VCaP (cell line): Measurements from ENCODE around the gene NCAPG2.

Experiments
- H3K27ac ChIP-seq: fragments of 450-650 bp; 2 replicates; pipeline ENCODE4 v1.5.1; 2017
- TF ChIP-seq, protein P1 (sequence below): fragments of 450-650 bp; conservative IDR thresholded peaks from 2 replicates; pipeline ENCODE4 v1.5.1; 2017; ENCODE audit warnings: mild to moderate bottlenecking, moderate library complexity

NCAPG2 gene

DNA sequence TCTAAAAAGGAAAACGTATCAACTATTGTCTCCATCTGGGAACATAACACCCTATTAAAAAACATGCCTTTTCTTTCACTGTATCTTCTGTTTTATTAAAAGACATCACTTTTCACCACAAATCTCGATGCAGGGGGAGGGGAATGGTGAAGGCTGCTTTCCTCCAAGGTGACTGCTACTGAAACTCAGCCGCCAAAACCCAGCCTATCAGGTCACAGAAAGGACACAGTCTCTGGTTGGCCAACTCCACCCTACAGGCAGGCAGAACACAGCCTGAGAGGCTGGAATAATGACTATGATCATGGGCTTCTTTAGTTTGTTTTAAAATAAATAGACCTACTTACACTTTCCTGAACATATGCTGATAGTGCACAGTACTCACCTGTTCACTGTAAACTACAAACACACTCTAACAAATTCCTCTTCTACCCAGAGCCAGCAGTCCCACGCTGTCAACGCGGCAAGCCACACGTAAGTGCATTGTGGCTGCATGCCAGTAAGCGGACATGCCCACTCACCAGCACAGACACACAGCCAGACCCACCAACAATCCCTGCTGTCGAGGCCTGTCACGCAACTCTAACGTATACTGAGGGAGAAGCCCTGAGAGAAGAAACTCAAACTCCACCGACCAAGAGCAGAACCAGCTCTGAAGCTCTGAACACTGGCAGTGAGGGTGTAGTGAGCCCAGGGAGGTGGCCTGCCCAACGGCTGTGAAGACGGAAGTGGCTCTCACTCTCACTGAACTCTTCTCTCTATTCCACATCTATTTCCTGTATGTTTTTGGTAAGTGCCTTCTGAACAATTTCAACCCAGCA is 41.8 kb downstream of the NCAPG2 start:
- no peak overlapping the region for H3K27ac ChIP-seq
- TF ChIP-seq, protein P1, sequence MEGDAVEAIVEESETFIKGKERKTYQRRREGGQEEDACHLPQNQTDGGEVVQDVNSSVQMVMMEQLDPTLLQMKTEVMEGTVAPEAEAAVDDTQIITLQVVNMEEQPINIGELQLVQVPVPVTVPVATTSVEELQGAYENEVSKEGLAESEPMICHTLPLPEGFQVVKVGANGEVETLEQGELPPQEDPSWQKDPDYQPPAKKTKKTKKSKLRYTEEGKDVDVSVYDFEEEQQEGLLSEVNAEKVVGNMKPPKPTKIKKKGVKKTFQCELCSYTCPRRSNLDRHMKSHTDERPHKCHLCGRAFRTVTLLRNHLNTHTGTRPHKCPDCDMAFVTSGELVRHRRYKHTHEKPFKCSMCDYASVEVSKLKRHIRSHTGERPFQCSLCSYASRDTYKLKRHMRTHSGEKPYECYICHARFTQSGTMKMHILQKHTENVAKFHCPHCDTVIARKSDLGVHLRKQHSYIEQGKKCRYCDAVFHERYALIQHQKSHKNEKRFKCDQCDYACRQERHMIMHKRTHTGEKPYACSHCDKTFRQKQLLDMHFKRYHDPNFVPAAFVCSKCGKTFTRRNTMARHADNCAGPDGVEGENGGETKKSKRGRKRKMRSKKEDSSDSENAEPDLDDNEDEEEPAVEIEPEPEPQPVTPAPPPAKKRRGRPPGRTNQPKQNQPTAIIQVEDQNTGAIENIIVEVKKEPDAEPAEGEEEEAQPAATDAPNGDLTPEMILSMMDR = no peak

DNA sequence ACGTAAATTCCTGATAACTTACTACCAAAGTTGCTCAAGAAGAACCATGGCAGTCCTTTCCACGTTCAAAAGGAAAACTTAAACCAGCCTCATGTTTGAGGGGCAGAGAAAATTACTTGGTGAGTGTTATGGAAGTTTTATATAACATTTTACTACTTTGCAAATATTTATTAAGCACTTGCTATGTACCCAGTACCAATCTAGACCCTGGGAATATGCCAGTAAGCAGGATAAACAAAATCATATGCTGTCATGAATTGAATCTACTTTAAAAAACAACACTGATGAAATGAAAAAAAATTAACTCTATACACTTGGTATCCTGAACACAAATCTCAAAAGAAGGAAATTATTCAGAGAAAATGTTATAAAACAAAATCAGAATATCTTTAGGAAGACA is 46.1 kb downstream of the NCAPG2 start:
- TF ChIP-seq, protein P1 = no peak
- peak overlapping the region; percentile 8 for H3K27ac ChIP-seq

GRCh38 chr7:158657189-158657746 is 47.3 kb downstream of the NCAPG2 start:
- TF ChIP-seq, protein P1 = no peak
- H3K27ac ChIP-seq = no peak overlapping the region

- TF ChIP-seq, protein P1 = no peak
- no peak overlapping the region for H3K27ac ChIP-seq
Observed at GRCh38 chr7:158655931-158656441, 48.6 kb downstream of the NCAPG2 start.

DNA sequence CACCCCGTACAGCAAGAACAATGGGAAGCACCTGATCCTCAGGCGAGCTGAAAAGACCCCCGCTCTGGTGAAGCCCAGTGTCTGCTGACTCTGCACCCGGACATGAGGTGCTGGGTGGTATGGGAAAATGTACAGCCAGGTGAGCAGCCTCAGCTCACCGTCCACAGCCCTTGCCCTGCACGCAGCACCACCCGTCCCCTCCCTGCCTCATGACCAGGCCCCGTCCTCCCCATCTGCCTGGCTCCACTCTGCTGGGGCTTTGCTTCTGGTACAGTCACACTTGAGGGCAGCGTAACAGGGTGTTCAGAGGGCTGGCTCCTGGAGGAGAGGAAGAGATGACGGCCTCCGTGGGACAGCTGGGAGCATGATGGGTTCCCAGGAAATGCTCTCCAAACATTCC is 49.1 kb downstream of the NCAPG2 start:
- H3K27ac ChIP-seq = no peak overlapping the region
- TF ChIP-seq, protein P1 = no peak

- H3K27ac ChIP-seq = no peak overlapping the region; the same call in 1 of the 2 replicates
- TF ChIP-seq, protein P1 = no peak
Observed at GRCh38 chr7:158651968-158652565, 52.5 kb downstream of the NCAPG2 start.

DNA sequence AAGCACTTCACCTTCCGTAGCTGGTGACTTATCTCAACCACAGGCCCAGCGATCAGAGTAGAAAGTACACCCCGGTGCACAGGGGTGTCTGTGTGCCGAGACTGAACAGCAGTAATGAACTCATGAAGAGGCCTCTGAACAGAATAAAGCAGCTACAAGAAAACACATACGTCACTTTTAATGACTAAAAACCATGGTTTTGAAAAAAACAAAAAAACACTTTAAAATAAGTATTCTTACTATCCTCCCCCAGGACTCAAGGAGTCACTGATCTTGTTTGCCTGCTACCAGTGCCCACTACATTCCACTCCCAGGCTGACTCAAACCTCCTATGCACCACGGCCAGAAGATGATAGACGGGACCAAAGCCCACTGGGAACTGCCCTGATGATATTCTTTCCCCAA is 53.8 kb downstream of the NCAPG2 start:
- no peak overlapping the region for H3K27ac ChIP-seq
- TF ChIP-seq, protein P1 = no peak
